GM12878 (cell line): Measurements from ENCODE around the gene MORC3. TPM values are rescaled to one million over a fixed set of nuclear protein-coding genes. Genes with fewer than 3 reads are reported as not detected.

Experiments used
- CBX5 ChIP-seq: sonication (generic); IDR thresholded peaks from 2 replicates; pipeline ENCODE4 v1.6.1; 2016; ENCODE audit warnings: low read depth, moderate library complexity, mild to moderate bottlenecking, inconsistent platforms
- FOS ChIP-seq: IDR thresholded peaks from 3 replicates; pipeline ENCODE4 v1.6.1; 2011; ENCODE audit warnings: borderline replicate concordance; ENCODE audit not compliant: insufficient read length; ENCODE audit errors: extremely low read depth
- MEF2A ChIP-seq: IDR thresholded peaks from 2 replicates; pipeline ENCODE4 v1.6.1; 2011; ENCODE audit warnings: low read depth, mild to moderate bottlenecking, low read length, moderate library complexity; ENCODE audit not compliant: insufficient read depth
- PML ChIP-seq: IDR thresholded peaks from 2 replicates; pipeline ENCODE4 v1.6.1; 2012; ENCODE audit warnings: low read length, inconsistent platforms
- RBBP5 ChIP-seq: fragments of 200-600 bp; sonication (generic); conservative IDR thresholded peaks from 2 replicates; pipeline ENCODE4 v1.6.1; 2016
- polyA plus RNA-seq, 11 experiments: library from polyadenylated mRNA; depleted of rRNA in 4 of 11; unstranded in 6 of 11; stranded (reverse) in 5 of 11; fragments of >200 nt; fragmentation: Nextera tagmentation in 4 of 11; fragmentation: Illumina TruSeq in 1 of 11; extraction: Ambion mirVana in 4 of 11; extraction: Trizol in 1 of 11; gene quantifications; 1 replicate in 1 of 11; 2 replicates in 10 of 11; pipeline versions ENCODE4 v1.2.1 to v1.2.3, GENCODE V29; 2011 to 2016; ENCODE audit warnings: inconsistent platforms in 2 of 11, missing spikeins in 2 of 11, low read depth in 1 of 11
- total RNA-seq, 4 experiments: library from RNA; depleted of rRNA in 3 of 4; stranded (reverse); fragments of >200 nt in 3 of 4; fragmentation: Illumina TruSeq in 1 of 4; extraction: Trizol in 1 of 4; gene quantifications; 2 replicates each; pipeline versions ENCODE4 v1.2.1 to v1.2.3, GENCODE V29; 2013 to 2021
- TF ChIP-seq, protein P1 (sequence below), 3 experiments: IDR thresholded peaks in 2 of 3; conservative IDR thresholded peaks in 1 of 3; 2 replicates each; pipeline ENCODE4 v1.5.1; 2011; ENCODE audit warnings: low read depth in 3 of 3, low read length in 3 of 3, mild to moderate bottlenecking in 3 of 3, control low read depth in 2 of 3, moderate library complexity in 2 of 3, inconsistent platforms in 1 of 3, mixed read lengths in 1 of 3; ENCODE audit not compliant: control insufficient read depth in 2 of 3, insufficient read depth in 1 of 3; ENCODE audit errors: extremely low read depth in 1 of 3
- TF ChIP-seq, protein P2 (sequence below): IDR thresholded peaks from 2 replicates; pipeline ENCODE4 v1.6.1; 2012; ENCODE audit warnings: mild to moderate bottlenecking, low read depth, low read length

The MORC3 gene
- total and polyA plus RNA-seq, 10 of the 15 experiments (the other 5 are each of a cell fraction or from before 2014, with no cell fraction given): 5.5 to 29.9 (median 16.3) TPM

DNA sequence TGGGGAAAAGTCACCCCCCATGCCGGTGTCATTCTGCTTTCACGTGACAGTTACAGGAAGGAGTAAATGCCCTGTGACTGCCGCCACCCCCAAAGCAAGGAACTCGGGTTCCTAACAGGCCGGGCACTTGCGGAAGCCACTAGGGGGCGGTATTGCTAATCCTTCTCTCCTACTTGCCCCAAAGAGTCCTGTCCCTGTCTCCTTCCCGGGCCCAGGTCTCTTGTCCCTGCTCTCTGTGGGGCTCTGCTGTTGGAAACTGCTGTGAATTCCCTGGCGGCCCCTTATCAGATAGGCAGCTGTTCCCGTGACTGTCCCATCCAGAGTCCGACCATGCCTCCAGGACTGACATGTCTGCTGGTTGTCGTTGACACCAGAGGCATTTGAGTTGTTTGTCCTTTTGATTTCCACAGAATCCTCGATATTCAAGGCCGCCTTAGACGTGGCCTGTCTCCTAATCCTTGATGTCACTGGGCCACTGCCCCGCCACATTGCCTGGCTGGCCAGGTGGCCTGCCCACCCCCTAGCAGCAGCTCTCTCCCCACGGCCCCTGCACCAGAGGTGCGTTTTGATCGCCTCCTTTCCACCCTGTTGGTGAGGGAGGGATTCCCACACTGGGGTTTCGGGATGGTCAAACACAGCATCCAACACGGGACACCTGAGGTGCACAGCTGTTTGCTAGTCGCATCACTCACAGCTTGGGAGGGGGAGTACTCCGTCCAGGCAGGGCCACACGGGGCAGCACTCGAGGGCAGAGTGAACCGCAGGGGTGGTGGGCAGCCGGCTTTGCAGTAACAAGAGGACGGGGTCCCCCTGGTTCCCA is 102.5 kb downstream of the MORC3 start (continued):
- TF ChIP-seq, protein P1, sequence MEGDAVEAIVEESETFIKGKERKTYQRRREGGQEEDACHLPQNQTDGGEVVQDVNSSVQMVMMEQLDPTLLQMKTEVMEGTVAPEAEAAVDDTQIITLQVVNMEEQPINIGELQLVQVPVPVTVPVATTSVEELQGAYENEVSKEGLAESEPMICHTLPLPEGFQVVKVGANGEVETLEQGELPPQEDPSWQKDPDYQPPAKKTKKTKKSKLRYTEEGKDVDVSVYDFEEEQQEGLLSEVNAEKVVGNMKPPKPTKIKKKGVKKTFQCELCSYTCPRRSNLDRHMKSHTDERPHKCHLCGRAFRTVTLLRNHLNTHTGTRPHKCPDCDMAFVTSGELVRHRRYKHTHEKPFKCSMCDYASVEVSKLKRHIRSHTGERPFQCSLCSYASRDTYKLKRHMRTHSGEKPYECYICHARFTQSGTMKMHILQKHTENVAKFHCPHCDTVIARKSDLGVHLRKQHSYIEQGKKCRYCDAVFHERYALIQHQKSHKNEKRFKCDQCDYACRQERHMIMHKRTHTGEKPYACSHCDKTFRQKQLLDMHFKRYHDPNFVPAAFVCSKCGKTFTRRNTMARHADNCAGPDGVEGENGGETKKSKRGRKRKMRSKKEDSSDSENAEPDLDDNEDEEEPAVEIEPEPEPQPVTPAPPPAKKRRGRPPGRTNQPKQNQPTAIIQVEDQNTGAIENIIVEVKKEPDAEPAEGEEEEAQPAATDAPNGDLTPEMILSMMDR (IDR thresholded peaks at IDR 0.05 in 2 of 3, conservative IDR thresholded peaks at IDR 0.05 in 1 of 3; ENCODE audit: control insufficient read depth in 2 of 3, extremely low read depth in 1 of 3, insufficient read depth in 1 of 3, low read depth in 3 of 3, low read length in 3 of 3): peak; percentile 77 to 88 (median 79)
- TF ChIP-seq MEF2A: no peak
- TF ChIP-seq RBBP5: no peak
- TF ChIP-seq, protein P2, sequence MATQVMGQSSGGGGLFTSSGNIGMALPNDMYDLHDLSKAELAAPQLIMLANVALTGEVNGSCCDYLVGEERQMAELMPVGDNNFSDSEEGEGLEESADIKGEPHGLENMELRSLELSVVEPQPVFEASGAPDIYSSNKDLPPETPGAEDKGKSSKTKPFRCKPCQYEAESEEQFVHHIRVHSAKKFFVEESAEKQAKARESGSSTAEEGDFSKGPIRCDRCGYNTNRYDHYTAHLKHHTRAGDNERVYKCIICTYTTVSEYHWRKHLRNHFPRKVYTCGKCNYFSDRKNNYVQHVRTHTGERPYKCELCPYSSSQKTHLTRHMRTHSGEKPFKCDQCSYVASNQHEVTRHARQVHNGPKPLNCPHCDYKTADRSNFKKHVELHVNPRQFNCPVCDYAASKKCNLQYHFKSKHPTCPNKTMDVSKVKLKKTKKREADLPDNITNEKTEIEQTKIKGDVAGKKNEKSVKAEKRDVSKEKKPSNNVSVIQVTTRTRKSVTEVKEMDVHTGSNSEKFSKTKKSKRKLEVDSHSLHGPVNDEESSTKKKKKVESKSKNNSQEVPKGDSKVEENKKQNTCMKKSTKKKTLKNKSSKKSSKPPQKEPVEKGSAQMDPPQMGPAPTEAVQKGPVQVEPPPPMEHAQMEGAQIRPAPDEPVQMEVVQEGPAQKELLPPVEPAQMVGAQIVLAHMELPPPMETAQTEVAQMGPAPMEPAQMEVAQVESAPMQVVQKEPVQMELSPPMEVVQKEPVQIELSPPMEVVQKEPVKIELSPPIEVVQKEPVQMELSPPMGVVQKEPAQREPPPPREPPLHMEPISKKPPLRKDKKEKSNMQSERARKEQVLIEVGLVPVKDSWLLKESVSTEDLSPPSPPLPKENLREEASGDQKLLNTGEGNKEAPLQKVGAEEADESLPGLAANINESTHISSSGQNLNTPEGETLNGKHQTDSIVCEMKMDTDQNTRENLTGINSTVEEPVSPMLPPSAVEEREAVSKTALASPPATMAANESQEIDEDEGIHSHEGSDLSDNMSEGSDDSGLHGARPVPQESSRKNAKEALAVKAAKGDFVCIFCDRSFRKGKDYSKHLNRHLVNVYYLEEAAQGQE: no peak
- no peak for TF ChIP-seq CBX5
- no peak for TF ChIP-seq PML
- TF ChIP-seq FOS: no peak
- TF ChIP-seq, all 136 proteins: peak for 5
